ENCODE results near the gene ACAP3. TPM values are rescaled to one million over a fixed set of nuclear protein-coding genes. Genes with fewer than 3 reads are reported as not detected.

The ACAP3 gene
- total and polyA plus RNA-seq, 10 of the 15 experiments (the other 5 are each of a cell fraction or from before 2014, with no cell fraction given): 0.05 to 34.2 (median 7.1) TPM

- Histone ChIP-seq H3K79me2 (ENCODE audit: control insufficient read depth, insufficient read depth, low read length) (no peaks in the 10 kb centered on the region), H3K27ac (ENCODE audit: control insufficient read depth, insufficient read depth) (no peak overlapping the region), H3K9ac (ENCODE audit: control insufficient read depth, insufficient read depth, low read length) (no peak overlapping the region), H3K27me3 (replicated peaks in 1 of 2; ENCODE audit: control insufficient read depth in 2 of 2, insufficient read depth in 2 of 2, low read length in 1 of 2) (no peaks in the 10 kb centered on the region), H3K36me3 (ENCODE audit: control insufficient read depth in 2 of 2, insufficient read depth in 2 of 2, low read length in 1 of 2) (no peaks in the 10 kb centered on the region), H4K20me1 (ENCODE audit: control insufficient read depth, insufficient read depth) (no peaks in the 10 kb centered on the region), H3K9me3 (replicated peaks; ENCODE audit: control insufficient read depth, insufficient read depth, low read length) (no peaks in the 10 kb centered on the region), H3K4me1 (ENCODE audit: control insufficient read depth, insufficient read depth, low read length) (no peaks in the 10 kb centered on the region), H3K4me2 (ENCODE audit: control insufficient read depth, insufficient read depth) (no peak overlapping the region), H3K4me3 (no peak overlapping the region), H2AFZ (ENCODE audit: control insufficient read depth, low read depth, low read length) (no peak overlapping the region)
- ChIA-PET SMC1A (ENCODE audit: uncharacterized antibody, unreplicated experiment) (no interaction called here), POLR2A (interaction anchor here (0.6 kb wide), 1 partner anchor 11 kb away, joined by 3 read pairs; no protein-coding TSS in a partner anchor), CTCF (interaction anchor here (0.6 to 1.0 kb wide), 2 partner anchors 10 to 249 kb away, joined by 3 read pairs; no protein-coding TSS in a partner anchor), RAD21 (ENCODE audit: unreplicated experiment) (no interaction called here)
- no peak for TF ChIP-seq BHLHE40 (IDR thresholded peaks at IDR 0.05; ENCODE audit: borderline replicate concordance in 1 of 2, low read depth in 2 of 2, low read length in 1 of 2)
- no peak for TF ChIP-seq SUZ12 (IDR thresholded peaks at IDR 0.05; ENCODE audit: unreplicated experiment)
- no peak for TF ChIP-seq ZNF207 (IDR thresholded peaks at IDR 0.05; ENCODE audit: borderline replicate concordance)
- no peak for TF ChIP-seq IRF5 (IDR thresholded peaks at IDR 0.05; ENCODE audit: borderline replicate concordance)
- TF ChIP-seq IRF4 (IDR thresholded peaks at IDR 0.05; ENCODE audit: low read depth, low read length): no peak
- TF ChIP-seq HSF1 (IDR thresholded peaks at IDR 0.05; ENCODE audit: low read depth, low read length): no peak
- no peak for TF ChIP-seq TAF1 (IDR thresholded peaks at IDR 0.05; ENCODE audit: borderline replicate concordance, low read depth, low read length)
- no peak for TF ChIP-seq NFXL1 (IDR thresholded peaks at IDR 0.05; ENCODE audit: borderline replicate concordance)
- ATAC-seq (no peak), FAIRE-seq (no peak), DNase-seq (ENCODE audit: low read depth, low spot score) (no peak)
- in situ Hi-C loops (cut with MboI) (no loop called here), intact Hi-C loops (cut with micrococcal nuclease; ENCODE audit: unreplicated experiment) (no loop called here)
- WGBS (ENCODE audit: insufficient coverage, insufficient replicate concordance, low lambda C conversion rate, missing lambda C conversion rate): 53% methylated on average over 26 of the region's 26 CpGs
- no TSS peak for BruUV-seq (replicated peaks)
Observed at GRCh38 chr1:1281533-1282321, 26.0 kb downstream of the ACAP3 start.
